GM23338 (cell line): ENCODE data around the gene GRAMD2B.
"Not testable (repeated sequence)": the region's sequence is repeated elsewhere in the genome, so short reads cannot be mapped to it uniquely, and the experiment has no call there.

Source experiments
- CREB1 ChIP-seq: fragments of 250-450 bp; sonication (Bioruptor Pico); IDR thresholded peaks from 2 replicates; pipeline ENCODE4 v1.5.0; 2020; ENCODE audit warnings: low read depth, mild to moderate bottlenecking, moderate library complexity
- CTCF ChIP-seq, 2 experiments: fragments of 200-600 bp in 1 of 2; sonication (generic) in 1 of 2; conservative IDR thresholded peaks; 2 replicates each; pipeline versions ENCODE4 v1.5.1 to v1.6.1; 2016 to 2017; ENCODE audit warnings: antibody characterized with exemption in 2 of 2, low read depth in 2 of 2, mild to moderate bottlenecking in 2 of 2, moderate library complexity in 1 of 2
- EZH2 ChIP-seq: fragments of 200-600 bp; sonication (generic); IDR thresholded peaks from one replicate; pipeline ENCODE4 v1.8.0; 2017; ENCODE audit warnings: antibody characterized with exemption, mild to moderate bottlenecking, low read depth; ENCODE audit not compliant: unreplicated experiment
- EZH2phosphoT487 ChIP-seq: fragments of 200-600 bp; sonication (generic); IDR thresholded peaks from one replicate; pipeline ENCODE4 v1.8.1; 2018; ENCODE audit warnings: antibody characterized with exemption; ENCODE audit not compliant: unreplicated experiment
- JUNB ChIP-seq: IDR thresholded peaks from one replicate; pipeline ENCODE4 v1.6.1; 2016; ENCODE audit warnings: antibody characterized with exemption; ENCODE audit not compliant: unreplicated experiment
- POLR2AphosphoS5 ChIP-seq: IDR thresholded peaks from 2 replicates; pipeline ENCODE4 v1.6.1; 2016; ENCODE audit warnings: antibody characterized with exemption, low read depth
- REST ChIP-seq: IDR thresholded peaks from one replicate; pipeline ENCODE4 v1.6.1; 2018; ENCODE audit warnings: antibody characterized with exemption; ENCODE audit not compliant: unreplicated experiment
- STAT1 ChIP-seq: IDR thresholded peaks from one replicate; pipeline ENCODE4 v1.6.1; 2016; ENCODE audit warnings: antibody characterized with exemption; ENCODE audit not compliant: unreplicated experiment
- ZNF331 ChIP-seq: fragments of 250-450 bp; sonication (Bioruptor Pico); IDR thresholded peaks from 2 replicates; pipeline ENCODE4 v1.5.0; 2020; ENCODE audit warnings: low read depth, mild to moderate bottlenecking, moderate library complexity
- TF ChIP-seq, protein P1 (sequence below): fragments of 250-450 bp; sonication (Bioruptor Pico); IDR thresholded peaks from 2 replicates; pipeline ENCODE4 v1.5.0; 2020; ENCODE audit warnings: mild to moderate bottlenecking, moderate library complexity

DNA sequence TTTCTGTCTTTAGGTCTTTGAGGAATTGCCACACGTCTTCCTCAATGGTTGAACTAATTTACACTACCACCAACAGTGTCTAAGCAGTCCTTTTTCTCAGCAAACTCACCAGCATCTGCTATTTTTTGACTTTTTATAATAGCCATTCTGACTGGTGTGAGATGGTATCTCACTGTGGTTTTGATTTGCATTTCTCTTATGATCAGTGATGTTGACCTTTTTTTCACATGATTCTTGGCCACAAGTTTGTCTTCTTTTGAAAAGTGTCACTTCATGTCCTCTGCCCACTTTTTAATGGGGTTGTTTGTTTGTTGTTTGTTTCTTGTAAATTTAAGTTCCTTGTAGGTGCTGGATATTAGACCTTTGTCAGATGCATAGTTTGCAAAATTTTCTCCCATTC, 26.5 kb upstream of the GRAMD2B start:
- TF ChIP-seq CTCF (conservative IDR thresholded peaks at IDR 0.05; ENCODE audit: low read depth in 2 of 2); CREB1 (CRISPR knock-in tag); POLR2AphosphoS5; EZH2; REST; JUNB; ZNF331 (CRISPR knock-in tag); STAT1; EZH2phosphoT487: not testable (repeated sequence)
- TF ChIP-seq, protein P1, sequence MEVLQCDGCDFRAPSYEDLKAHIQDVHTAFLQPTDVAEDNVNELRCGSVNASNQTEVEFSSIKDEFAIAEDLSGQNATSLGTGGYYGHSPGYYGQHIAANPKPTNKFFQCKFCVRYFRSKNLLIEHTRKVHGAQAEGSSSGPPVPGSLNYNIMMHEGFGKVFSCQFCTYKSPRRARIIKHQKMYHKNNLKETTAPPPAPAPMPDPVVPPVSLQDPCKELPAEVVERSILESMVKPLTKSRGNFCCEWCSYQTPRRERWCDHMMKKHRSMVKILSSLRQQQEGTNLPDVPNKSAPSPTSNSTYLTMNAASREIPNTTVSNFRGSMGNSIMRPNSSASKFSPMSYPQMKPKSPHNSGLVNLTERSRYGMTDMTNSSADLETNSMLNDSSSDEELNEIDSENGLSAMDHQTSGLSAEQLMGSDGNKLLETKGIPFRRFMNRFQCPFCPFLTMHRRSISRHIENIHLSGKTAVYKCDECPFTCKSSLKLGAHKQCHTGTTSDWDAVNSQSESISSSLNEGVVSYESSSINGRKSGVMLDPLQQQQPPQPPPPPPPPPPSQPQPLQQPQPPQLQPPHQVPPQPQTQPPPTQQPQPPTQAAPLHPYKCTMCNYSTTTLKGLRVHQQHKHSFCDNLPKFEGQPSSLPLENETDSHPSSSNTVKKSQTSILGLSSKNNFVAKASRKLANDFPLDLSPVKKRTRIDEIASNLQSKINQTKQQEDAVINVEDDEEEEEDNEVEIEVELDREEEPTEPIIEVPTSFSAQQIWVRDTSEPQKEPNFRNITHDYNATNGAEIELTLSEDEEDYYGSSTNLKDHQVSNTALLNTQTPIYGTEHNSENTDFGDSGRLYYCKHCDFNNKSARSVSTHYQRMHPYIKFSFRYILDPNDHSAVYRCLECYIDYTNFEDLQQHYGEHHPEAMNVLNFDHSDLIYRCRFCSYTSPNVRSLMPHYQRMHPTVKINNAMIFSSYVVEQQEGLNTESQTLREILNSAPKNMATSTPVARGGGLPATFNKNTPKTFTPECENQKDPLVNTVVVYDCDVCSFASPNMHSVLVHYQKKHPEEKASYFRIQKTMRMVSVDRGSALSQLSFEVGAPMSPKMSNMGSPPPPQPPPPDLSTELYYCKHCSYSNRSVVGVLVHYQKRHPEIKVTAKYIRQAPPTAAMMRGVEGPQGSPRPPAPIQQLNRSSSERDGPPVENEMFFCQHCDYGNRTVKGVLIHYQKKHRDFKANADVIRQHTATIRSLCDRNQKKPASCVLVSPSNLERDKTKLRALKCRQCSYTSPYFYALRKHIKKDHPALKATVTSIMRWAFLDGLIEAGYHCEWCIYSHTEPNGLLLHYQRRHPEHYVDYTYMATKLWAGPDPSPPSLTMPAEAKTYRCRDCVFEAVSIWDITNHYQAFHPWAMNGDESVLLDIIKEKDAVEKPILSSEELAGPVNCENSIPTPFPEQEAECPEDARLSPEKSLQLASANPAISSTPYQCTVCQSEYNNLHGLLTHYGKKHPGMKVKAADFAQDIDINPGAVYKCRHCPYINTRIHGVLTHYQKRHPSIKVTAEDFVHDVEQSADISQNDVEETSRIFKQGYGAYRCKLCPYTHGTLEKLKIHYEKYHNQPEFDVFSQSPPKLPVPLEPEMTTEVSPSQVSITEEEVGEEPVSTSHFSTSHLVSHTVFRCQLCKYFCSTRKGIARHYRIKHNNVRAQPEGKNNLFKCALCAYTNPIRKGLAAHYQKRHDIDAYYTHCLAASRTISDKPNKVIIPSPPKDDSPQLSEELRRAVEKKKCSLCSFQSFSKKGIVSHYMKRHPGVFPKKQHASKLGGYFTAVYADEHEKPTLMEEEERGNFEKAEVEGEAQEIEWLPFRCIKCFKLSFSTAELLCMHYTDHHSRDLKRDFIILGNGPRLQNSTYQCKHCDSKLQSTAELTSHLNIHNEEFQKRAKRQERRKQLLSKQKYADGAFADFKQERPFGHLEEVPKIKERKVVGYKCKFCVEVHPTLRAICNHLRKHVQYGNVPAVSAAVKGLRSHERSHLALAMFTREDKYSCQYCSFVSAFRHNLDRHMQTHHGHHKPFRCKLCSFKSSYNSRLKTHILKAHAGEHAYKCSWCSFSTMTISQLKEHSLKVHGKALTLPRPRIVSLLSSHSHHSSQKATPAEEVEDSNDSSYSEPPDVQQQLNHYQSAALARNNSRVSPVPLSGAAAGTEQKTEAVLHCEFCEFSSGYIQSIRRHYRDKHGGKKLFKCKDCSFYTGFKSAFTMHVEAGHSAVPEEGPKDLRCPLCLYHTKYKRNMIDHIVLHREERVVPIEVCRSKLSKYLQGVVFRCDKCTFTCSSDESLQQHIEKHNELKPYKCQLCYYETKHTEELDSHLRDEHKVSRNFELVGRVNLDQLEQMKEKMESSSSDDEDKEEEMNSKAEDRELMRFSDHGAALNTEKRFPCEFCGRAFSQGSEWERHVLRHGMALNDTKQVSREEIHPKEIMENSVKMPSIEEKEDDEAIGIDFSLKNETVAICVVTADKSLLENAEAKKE (CRISPR knock-in tag), result not testable (repeated sequence)
